ENCODE data around the gene ASF1A. TPM values are rescaled to one million over a fixed set of nuclear protein-coding genes. Genes with fewer than 3 reads are reported as not detected.

Gene ASF1A
- total RNA-seq, 1 experiment from 2014 or later: 34.4 TPM

DNA sequence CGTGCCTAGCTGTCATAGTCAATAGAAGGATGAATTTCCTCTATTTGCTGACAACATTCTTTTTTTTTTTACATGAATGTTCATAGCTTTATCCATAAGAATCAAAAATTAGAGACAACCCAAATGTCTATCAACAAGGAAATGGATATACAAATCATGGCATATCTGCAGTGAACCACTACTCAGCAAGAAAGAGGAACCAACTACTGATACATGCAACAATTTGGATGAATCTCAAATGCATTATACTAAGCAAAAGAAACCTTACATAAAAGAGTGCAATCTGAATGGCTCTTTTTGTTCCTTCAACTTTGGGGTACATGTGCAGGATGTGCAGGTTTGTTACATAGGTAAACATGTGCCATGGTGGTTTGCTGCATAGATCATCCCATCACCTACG, 58.7 kb downstream of the ASF1A start:
- H3K36me3 Mint-ChIP-seq (ENCODE audit: insufficient read depth in 1 of 3, low read depth in 3 of 3): peaks cover 0 to under 1% (median 0%) of the 10 kb centered on the region in 3 experiments; a peak in 2 of 7 replicates
- Histone ChIP-seq H4K5ac (ENCODE audit: insufficient read length, low read depth, low read length) (no peak overlapping the region), H3K27ac (ENCODE audit: insufficient read length, low read depth, low read length) (no peak overlapping the region), H3K79me1 (ENCODE audit: insufficient read depth, low read depth, low read length, poor library complexity, severe bottlenecking) (no peaks in the 10 kb centered on the region), H2BK15ac (ENCODE audit: low read depth, low read length) (no peak overlapping the region), H3K23me2 (ENCODE audit: insufficient read length, low read depth, low read length, poor library complexity, severe bottlenecking) (no peaks in the 10 kb centered on the region), H4K8ac (replicated peaks; ENCODE audit: insufficient read length, low read depth, low read length) (no peak overlapping the region), H3K23ac (ENCODE audit: insufficient read length, low read depth, low read length) (no peak overlapping the region), H2BK120ac (ENCODE audit: low read depth, low read length, poor library complexity, severe bottlenecking) (no peak overlapping the region), H4K20me1 (ENCODE audit: control insufficient read depth, insufficient read depth, insufficient read length) (no peaks in the 10 kb centered on the region), H3K79me2 (ENCODE audit: insufficient read depth, low read length) (no peaks in the 10 kb centered on the region), H2AFZ (ENCODE audit: low read length) (no peak overlapping the region), H2BK12ac (ENCODE audit: insufficient read length, low read depth, low read length) (no peak overlapping the region), H3T11ph (ENCODE audit: low read length) (no peak overlapping the region), H3K9me3 (ENCODE audit: control insufficient read depth, low read depth, low read length) (no peaks in the 10 kb centered on the region), H2BK5ac (ENCODE audit: insufficient read length, low read length) (no peak overlapping the region), H4K91ac (ENCODE audit: insufficient read length, low read depth, low read length) (no peak overlapping the region), H3K18ac (ENCODE audit: insufficient read length, low read depth, low read length) (no peak overlapping the region), H3K14ac (ENCODE audit: insufficient read depth, low read length) (no peak overlapping the region), H3K4me2 (ENCODE audit: insufficient read depth, insufficient read length, low read length) (no peak overlapping the region), H3K4ac (ENCODE audit: low read depth, low read length) (no peak overlapping the region), H2AK5ac (ENCODE audit: insufficient read length, low read length) (no peak overlapping the region), H3K9ac (ENCODE audit: extremely low read depth, insufficient read length, low read length) (no peak overlapping the region), H3K27me3 (ENCODE audit: insufficient read depth, low read length) (no peaks in the 10 kb centered on the region), H3K56ac (ENCODE audit: insufficient read length, low read depth, low read length) (no peak overlapping the region), H3K4me1 (ENCODE audit: insufficient read depth, low read length) (no peaks in the 10 kb centered on the region), H2BK20ac (ENCODE audit: low read depth, low read length, poor library complexity, severe bottlenecking) (no peak overlapping the region)
- no CpG with 5 or more reads among the region's 2 CpGs for WGBS (ENCODE audit: extremely low coverage, insufficient read length, low lambda C conversion rate)
- H3K27me3 Mint-ChIP-seq (ENCODE audit: low read depth): no peaks in the 10 kb centered on the region
- DNase-seq: no peak
- H3K4me1 Mint-ChIP-seq: no peaks in the 10 kb centered on the region
- TF ChIP-seq, protein P1, sequence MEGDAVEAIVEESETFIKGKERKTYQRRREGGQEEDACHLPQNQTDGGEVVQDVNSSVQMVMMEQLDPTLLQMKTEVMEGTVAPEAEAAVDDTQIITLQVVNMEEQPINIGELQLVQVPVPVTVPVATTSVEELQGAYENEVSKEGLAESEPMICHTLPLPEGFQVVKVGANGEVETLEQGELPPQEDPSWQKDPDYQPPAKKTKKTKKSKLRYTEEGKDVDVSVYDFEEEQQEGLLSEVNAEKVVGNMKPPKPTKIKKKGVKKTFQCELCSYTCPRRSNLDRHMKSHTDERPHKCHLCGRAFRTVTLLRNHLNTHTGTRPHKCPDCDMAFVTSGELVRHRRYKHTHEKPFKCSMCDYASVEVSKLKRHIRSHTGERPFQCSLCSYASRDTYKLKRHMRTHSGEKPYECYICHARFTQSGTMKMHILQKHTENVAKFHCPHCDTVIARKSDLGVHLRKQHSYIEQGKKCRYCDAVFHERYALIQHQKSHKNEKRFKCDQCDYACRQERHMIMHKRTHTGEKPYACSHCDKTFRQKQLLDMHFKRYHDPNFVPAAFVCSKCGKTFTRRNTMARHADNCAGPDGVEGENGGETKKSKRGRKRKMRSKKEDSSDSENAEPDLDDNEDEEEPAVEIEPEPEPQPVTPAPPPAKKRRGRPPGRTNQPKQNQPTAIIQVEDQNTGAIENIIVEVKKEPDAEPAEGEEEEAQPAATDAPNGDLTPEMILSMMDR (conservative IDR thresholded peaks at IDR 0.05): no peak
- peaks cover 0 to 3% of the 10 kb centered on the region in 2 experiments; a peak in 2 of 5 replicates for H3K9me3 Mint-ChIP-seq
- H3K27ac Mint-ChIP-seq: no peak overlapping the region
- H3K4me3 Mint-ChIP-seq: no peak overlapping the region
